OCI-LY3 (cell line): ENCODE data around the gene EFS.

Source experiments
- CTCF ChIP-seq: fragments of 200-600, 300-600 bp; sonication (generic); IDR thresholded peaks from 2 replicates; pipeline ENCODE4 v1.5.1; 2014; ENCODE audit warnings: antibody characterized with exemption, low read length, low read depth
- EZH2phosphoT487 ChIP-seq: fragments of 200-600 bp; shearing (Covaris generic); IDR thresholded peaks from 2 replicates; pipeline ENCODE4 v1.6.1; 2018; ENCODE audit warnings: antibody characterized with exemption, mixed run types, low read depth

- TF ChIP-seq CTCF (no peak), EZH2phosphoT487 (no peak)
These were observed 57.0 kb downstream of the EFS start for GRCh38 chr14:23307687-23308644.
